HL-60 (cell line): ENCODE data around the gene HNF4A.
A peak's percentile ranks its signal among the peaks of the same experiment; 100 is the strongest.

Experiments
- DNase-seq, 2 experiments: peaks; one replicate each; pipeline ENCODE4 v3.0.0-alpha.2; 2010 to 2020; ENCODE audit warnings: low read depth in 1 of 2, low spot score in 1 of 2
- H3K27ac ChIP-seq: fragments of 250-450 bp; sonication (Bioruptor Pico); replicated peaks from 2 replicates; pipeline ENCODE4 v1.5.1; 2020; ENCODE audit warnings: mild to moderate bottlenecking, moderate library complexity
- H3K27me3 ChIP-seq: fragments of 250-450 bp; sonication (Bioruptor Pico); 2 replicates; pipeline ENCODE4 v1.5.1; 2021; ENCODE audit warnings: mild to moderate bottlenecking, moderate library complexity; ENCODE audit not compliant: insufficient read depth, poor library complexity, severe bottlenecking
- H3K4me3 ChIP-seq: replicated peaks from 2 replicates; pipeline ENCODE4 v1.5.1; 2011; ENCODE audit warnings: mild to moderate bottlenecking, control low read depth, low read length; ENCODE audit not compliant: insufficient read depth
- GABPA ChIP-seq: IDR thresholded peaks from 2 replicates; pipeline ENCODE4 v1.6.1; 2012; ENCODE audit warnings: low read depth
- POLR2AphosphoS5 ChIP-seq: IDR thresholded peaks from 2 replicates; pipeline ENCODE4 v1.6.1; 2012; ENCODE audit warnings: low read depth
- REST ChIP-seq: IDR thresholded peaks from 2 replicates; pipeline ENCODE4 v1.6.1; 2012; ENCODE audit warnings: low read depth; ENCODE audit not compliant: insufficient replicate concordance
- SPI1 ChIP-seq: IDR thresholded peaks from 2 replicates; pipeline ENCODE4 v1.6.1; 2012; ENCODE audit warnings: low read depth, mild to moderate bottlenecking, borderline replicate concordance
- TF ChIP-seq, protein P1 (sequence below): IDR thresholded peaks from one replicate; pipeline ENCODE4 v1.5.1; 2011; ENCODE audit warnings: low read length, control low read depth, inconsistent platforms; ENCODE audit not compliant: insufficient read depth

HNF4A gene

GRCh38 chr20:44388466-44389023 lies 33.0 kb downstream of the HNF4A start:
- H3K27ac ChIP-seq, result no peak overlapping the region
- no peak overlapping the region for H3K4me3 ChIP-seq
- no peaks in the 10 kb centered on the region for H3K27me3 ChIP-seq
- no peak for TF ChIP-seq SPI1
- TF ChIP-seq, protein P1, sequence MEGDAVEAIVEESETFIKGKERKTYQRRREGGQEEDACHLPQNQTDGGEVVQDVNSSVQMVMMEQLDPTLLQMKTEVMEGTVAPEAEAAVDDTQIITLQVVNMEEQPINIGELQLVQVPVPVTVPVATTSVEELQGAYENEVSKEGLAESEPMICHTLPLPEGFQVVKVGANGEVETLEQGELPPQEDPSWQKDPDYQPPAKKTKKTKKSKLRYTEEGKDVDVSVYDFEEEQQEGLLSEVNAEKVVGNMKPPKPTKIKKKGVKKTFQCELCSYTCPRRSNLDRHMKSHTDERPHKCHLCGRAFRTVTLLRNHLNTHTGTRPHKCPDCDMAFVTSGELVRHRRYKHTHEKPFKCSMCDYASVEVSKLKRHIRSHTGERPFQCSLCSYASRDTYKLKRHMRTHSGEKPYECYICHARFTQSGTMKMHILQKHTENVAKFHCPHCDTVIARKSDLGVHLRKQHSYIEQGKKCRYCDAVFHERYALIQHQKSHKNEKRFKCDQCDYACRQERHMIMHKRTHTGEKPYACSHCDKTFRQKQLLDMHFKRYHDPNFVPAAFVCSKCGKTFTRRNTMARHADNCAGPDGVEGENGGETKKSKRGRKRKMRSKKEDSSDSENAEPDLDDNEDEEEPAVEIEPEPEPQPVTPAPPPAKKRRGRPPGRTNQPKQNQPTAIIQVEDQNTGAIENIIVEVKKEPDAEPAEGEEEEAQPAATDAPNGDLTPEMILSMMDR, result peak; percentile 70
- peak; percentile 12 to 49 for DNase-seq

DNA sequence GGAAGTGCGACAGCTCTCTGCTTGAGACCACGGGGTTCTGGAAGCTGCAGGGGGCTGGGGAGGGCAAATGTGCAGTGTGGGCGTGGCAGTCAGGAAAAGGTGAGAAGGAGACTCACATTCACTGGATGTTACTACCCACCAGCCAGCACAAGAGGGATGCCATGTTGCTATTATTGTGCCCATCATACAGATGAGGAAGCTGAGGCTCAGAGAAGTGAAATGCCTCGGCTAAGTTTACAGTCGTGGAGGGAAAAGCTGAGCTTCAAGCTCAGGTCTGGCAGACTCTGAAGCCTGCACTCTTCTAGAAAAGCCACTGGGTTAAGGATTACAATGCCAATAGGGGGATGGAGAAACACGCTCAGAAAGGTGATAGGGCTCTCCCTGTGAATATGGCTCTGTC lies 34.4 kb downstream of the HNF4A start:
- H3K27ac ChIP-seq, result no peak overlapping the region
- no peaks in the 10 kb centered on the region for H3K27me3 ChIP-seq
- TF ChIP-seq GABPA (no peak), POLR2AphosphoS5 (no peak), SPI1 (no peak), REST (no peak)
- TF ChIP-seq, protein P1, result no peak
- DNase-seq, result no peak
- H3K4me3 ChIP-seq, result no peak overlapping the region

- Histone ChIP-seq H3K27me3 (no peaks in the 10 kb centered on the region), H3K4me3 (no peak overlapping the region), H3K27ac (no peak overlapping the region)
- no peak for DNase-seq
- TF ChIP-seq GABPA (no peak), SPI1 (no peak), POLR2AphosphoS5 (no peak), REST (no peak)
- TF ChIP-seq, protein P1, result no peak
These were observed 34.8 kb downstream of the HNF4A start for GRCh38 chr20:44390280-44390679.

DNA sequence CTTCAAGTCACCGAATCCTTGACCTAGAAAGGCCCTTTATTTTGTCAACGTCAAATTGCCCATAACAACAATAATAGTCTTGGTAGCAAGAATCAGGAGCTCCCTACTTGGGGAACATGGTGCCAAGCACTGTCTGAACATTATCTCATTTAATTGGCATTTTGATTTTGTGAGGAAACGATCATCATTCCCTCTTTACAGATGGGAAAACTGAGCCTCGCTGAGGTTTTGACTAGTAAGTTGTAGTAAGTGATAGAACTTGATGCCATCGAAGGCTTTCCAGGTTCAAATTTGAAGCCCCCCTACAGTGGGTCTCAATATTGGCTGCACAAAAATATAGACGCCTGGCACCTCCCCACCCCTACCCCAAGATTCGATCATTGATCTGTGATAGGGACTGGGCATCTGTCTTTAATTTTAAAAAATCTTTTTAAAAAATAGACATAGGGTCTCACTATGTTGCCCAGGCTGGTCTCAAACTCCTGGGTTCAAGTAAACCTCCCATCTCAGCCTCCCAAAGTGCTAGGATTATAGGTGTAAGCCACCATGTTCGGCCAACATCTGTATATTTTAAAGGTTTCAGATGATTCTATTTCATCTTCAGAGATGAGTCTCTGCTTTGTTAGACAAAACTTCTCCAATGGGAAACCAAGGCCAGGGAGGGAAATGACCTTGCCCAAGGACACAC lies 36.7 kb downstream of the HNF4A start:
- no peak for TF ChIP-seq SPI1
- TF ChIP-seq, protein P1, result no peak
- no peak for TF ChIP-seq POLR2AphosphoS5
- TF ChIP-seq GABPA, result no peak
- TF ChIP-seq REST, result no peak
- Histone ChIP-seq H3K4me3 (no peak overlapping the region), H3K27ac (no peak overlapping the region), H3K27me3 (no peaks in the 10 kb centered on the region)
- no peak for DNase-seq
